GM23338 (cell line): ENCODE measurements around the gene DSCAML1. TPM values are rescaled to one million over a fixed set of nuclear protein-coding genes. Genes with fewer than 3 reads are reported as not detected.

Experiments
- ATAC-seq: fragments of 200-7000 bp; cut with Tn5 transposase; 3 replicates; pipeline ENCODE4 v1.9.1; 2020
- DNase-seq: peaks from one replicate; pipeline ENCODE4 v3.0.0-alpha.2; 2015; ENCODE audit warnings: low spot score
- H2AFZ ChIP-seq: fragments of 200-600 bp; sonication (generic); 2 replicates; pipeline ENCODE4 v1.8.0; 2016; ENCODE audit warnings: antibody characterized with exemption, mild to moderate bottlenecking, moderate library complexity
- H3F3A ChIP-seq: fragments of 200-600 bp; sonication (generic); replicated peaks from 2 replicates; pipeline ENCODE4 v1.8.0; 2017; ENCODE audit warnings: antibody characterized with exemption, mixed run types, low read depth
- H3K27ac ChIP-seq: fragments of 200-600 bp; sonication (generic); 2 replicates; pipeline ENCODE4 v1.6.1; 2016; ENCODE audit warnings: low read depth
- H3K27me3 ChIP-seq: fragments of 200-600 bp; sonication (generic); 2 replicates; pipeline ENCODE4 v1.8.0; 2016; ENCODE audit warnings: mild to moderate bottlenecking, mixed run types, moderate library complexity; ENCODE audit not compliant: insufficient read depth
- H3K36me3 ChIP-seq: fragments of 200-600 bp; sonication (generic); 2 replicates; pipeline ENCODE4 v1.8.0; 2016; ENCODE audit warnings: mild to moderate bottlenecking; ENCODE audit not compliant: insufficient read depth
- H3K4me1 ChIP-seq: fragments of 200-600 bp; sonication (generic); 2 replicates; pipeline ENCODE4 v1.8.0; 2016; ENCODE audit warnings: mild to moderate bottlenecking, moderate library complexity; ENCODE audit not compliant: insufficient read depth
- H3K4me2 ChIP-seq: fragments of 200-600 bp; sonication (generic); 2 replicates; pipeline ENCODE4 v1.7.1; 2017; ENCODE audit warnings: mixed run types
- H3K4me3 ChIP-seq: fragments of 200-600 bp; sonication (generic); 2 replicates; pipeline ENCODE4 v1.6.1; 2016; ENCODE audit warnings: mixed run types
- H3K79me2 ChIP-seq: fragments of 200-600 bp; sonication (generic); replicated peaks from 2 replicates; pipeline ENCODE4 v1.8.0; 2017; ENCODE audit warnings: mild to moderate bottlenecking; ENCODE audit not compliant: insufficient read depth
- H3K9me2 ChIP-seq: fragments of 200-600 bp; sonication (generic); 2 replicates; pipeline ENCODE4 v1.8.0; 2017; ENCODE audit not compliant: insufficient read depth
- H4K20me1 ChIP-seq: fragments of 200-600 bp; sonication (generic); replicated peaks from 2 replicates; pipeline ENCODE4 v1.8.0; 2017; ENCODE audit warnings: mild to moderate bottlenecking; ENCODE audit not compliant: insufficient read depth
- H3K27ac Mint-ChIP-seq: 2 replicates; pipeline ENCODE4 v1.8.0; 2020; ENCODE audit warnings: inconsistent platforms, mild to moderate bottlenecking, moderate library complexity, mixed read lengths
- H3K27me3 Mint-ChIP-seq: 3 replicates; pipeline ENCODE4 v1.8.0; 2022; ENCODE audit warnings: low read depth, mild to moderate bottlenecking, moderate library complexity, mixed read lengths, inconsistent platforms; ENCODE audit not compliant: insufficient read depth, poor library complexity
- H3K36me3 Mint-ChIP-seq: 3 replicates; pipeline ENCODE4 v1.8.0; 2021; ENCODE audit warnings: low read depth, mild to moderate bottlenecking, inconsistent platforms, moderate library complexity, mixed read lengths
- H3K4me1 Mint-ChIP-seq: 3 replicates; pipeline ENCODE4 v1.8.0; 2020; ENCODE audit warnings: mild to moderate bottlenecking, inconsistent platforms, mixed read lengths
- H3K4me3 Mint-ChIP-seq: 3 replicates; pipeline ENCODE4 v1.8.0; 2021; ENCODE audit warnings: moderate library complexity, mild to moderate bottlenecking, inconsistent platforms, mixed read lengths
- H3K9me3 Mint-ChIP-seq: 3 replicates; pipeline ENCODE4 v1.8.0; 2020; ENCODE audit warnings: moderate library complexity, mild to moderate bottlenecking, inconsistent platforms, mixed read lengths
- CREB1 ChIP-seq: fragments of 250-450 bp; sonication (Bioruptor Pico); IDR thresholded peaks from 2 replicates; pipeline ENCODE4 v1.5.0; 2020; ENCODE audit warnings: low read depth, mild to moderate bottlenecking, moderate library complexity
- ETS1 ChIP-seq: IDR thresholded peaks from 2 replicates; pipeline ENCODE4 v1.6.1; 2016; ENCODE audit warnings: antibody characterized with exemption
- NANOG ChIP-seq: IDR thresholded peaks from 2 replicates; pipeline ENCODE4 v1.6.1; 2016; ENCODE audit warnings: antibody characterized with exemption, borderline replicate concordance
- POLR2AphosphoS5 ChIP-seq: IDR thresholded peaks from 2 replicates; pipeline ENCODE4 v1.6.1; 2016; ENCODE audit warnings: antibody characterized with exemption, low read depth
- STAT1 ChIP-seq: IDR thresholded peaks from one replicate; pipeline ENCODE4 v1.6.1; 2016; ENCODE audit warnings: antibody characterized with exemption; ENCODE audit not compliant: unreplicated experiment
- ZNF114 ChIP-seq: fragments of 250-450 bp; sonication (Bioruptor Pico); IDR thresholded peaks from 2 replicates; pipeline ENCODE4 v1.5.0; 2020; ENCODE audit warnings: mild to moderate bottlenecking, moderate library complexity
- ZNF331 ChIP-seq: fragments of 250-450 bp; sonication (Bioruptor Pico); IDR thresholded peaks from 2 replicates; pipeline ENCODE4 v1.5.0; 2020; ENCODE audit warnings: low read depth, mild to moderate bottlenecking, moderate library complexity
- polyA plus RNA-seq: library from polyadenylated mRNA; unstranded; fragments of >200 nt; fragmentation: Nextera tagmentation; extraction: Ambion mirVana; gene quantifications from 2 replicates; pipeline ENCODE4 v1.2.1, GENCODE V29; 2016
- total RNA-seq: library from RNA; depleted of rRNA; stranded (reverse); fragments of >200 nt; shearing (Covaris generic); gene quantifications from 2 replicates; pipeline ENCODE4 v1.2.3, GENCODE V29; 2014
- TF ChIP-seq, protein P1 (sequence below), 2 experiments: fragments of 200-600 bp in 1 of 2; sonication (generic) in 1 of 2; conservative IDR thresholded peaks; 2 replicates each; pipeline versions ENCODE4 v1.5.1 to v1.6.1; 2016 to 2017; ENCODE audit warnings: antibody characterized with exemption in 2 of 2, low read depth in 2 of 2, mild to moderate bottlenecking in 2 of 2, moderate library complexity in 1 of 2

Gene DSCAML1
- total and polyA plus RNA-seq, 2 experiments from 2014 or later: 0.17 TPM; not detected in 1

DNA sequence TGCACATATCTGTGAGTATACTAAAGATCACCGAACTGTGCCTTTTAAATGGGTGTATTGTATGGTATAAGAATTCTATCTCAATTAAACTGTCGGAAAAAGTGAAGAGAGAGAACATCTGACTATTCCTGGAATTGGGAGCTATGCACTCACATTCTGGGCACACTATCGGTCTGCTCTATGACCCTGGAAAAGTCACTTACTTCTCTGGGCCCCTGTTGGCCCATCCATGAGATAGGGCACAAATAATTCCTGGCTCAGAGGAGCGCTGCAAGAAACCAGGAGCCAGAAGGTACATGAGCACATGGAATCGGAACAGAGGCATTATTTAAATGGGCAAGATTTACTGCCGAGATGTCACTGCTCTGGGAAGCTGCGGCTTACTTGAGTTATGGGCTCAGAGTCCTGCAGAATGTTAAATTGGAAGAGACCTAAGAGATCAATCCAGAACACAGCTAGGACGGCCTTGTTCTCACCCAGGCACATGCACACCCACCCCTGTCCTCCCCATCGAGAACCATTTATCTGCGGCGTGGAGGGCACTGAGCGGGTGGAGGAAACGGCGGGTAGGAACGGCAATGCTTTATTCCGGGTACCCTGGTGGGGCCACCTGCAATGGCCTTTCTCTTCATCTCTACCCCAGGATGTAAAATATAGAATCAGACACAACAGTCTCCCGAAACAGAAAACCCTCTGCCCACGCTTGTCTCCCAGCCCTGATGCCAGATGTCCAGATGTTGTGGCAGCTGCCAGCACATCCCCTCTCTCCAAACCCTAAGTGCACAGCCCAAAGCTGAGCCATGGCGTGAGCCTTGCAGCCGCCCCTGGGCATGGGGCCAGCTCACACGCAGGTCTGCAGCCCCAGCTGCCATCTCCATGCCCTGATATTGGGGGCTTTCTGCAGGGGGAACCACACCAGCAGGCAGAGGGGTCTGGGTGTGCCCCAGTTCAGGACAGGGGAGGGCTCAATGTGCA, 142.4 kb downstream of the DSCAML1 start:
- H3K36me3 ChIP-seq: no peaks in the 10 kb centered on the region
- peaks cover 7% of the 10 kb centered on the region for H3K27me3 Mint-ChIP-seq
- DNase-seq (no peak), ATAC-seq (no peak)
- H3K79me2 ChIP-seq: no peaks in the 10 kb centered on the region
- no peaks in the 10 kb centered on the region for H3K4me1 ChIP-seq
- no peaks in the 10 kb centered on the region for H3K4me1 Mint-ChIP-seq
- no peaks in the 10 kb centered on the region for H3K36me3 Mint-ChIP-seq
- no peaks in the 10 kb centered on the region for H3K27me3 ChIP-seq
- no peaks in the 10 kb centered on the region for H3F3A ChIP-seq
- no peak for TF ChIP-seq ZNF331 (CRISPR knock-in tag)
- no peak for TF ChIP-seq STAT1
- TF ChIP-seq POLR2AphosphoS5: no peak
- no peak for TF ChIP-seq NANOG
- TF ChIP-seq, protein P1, sequence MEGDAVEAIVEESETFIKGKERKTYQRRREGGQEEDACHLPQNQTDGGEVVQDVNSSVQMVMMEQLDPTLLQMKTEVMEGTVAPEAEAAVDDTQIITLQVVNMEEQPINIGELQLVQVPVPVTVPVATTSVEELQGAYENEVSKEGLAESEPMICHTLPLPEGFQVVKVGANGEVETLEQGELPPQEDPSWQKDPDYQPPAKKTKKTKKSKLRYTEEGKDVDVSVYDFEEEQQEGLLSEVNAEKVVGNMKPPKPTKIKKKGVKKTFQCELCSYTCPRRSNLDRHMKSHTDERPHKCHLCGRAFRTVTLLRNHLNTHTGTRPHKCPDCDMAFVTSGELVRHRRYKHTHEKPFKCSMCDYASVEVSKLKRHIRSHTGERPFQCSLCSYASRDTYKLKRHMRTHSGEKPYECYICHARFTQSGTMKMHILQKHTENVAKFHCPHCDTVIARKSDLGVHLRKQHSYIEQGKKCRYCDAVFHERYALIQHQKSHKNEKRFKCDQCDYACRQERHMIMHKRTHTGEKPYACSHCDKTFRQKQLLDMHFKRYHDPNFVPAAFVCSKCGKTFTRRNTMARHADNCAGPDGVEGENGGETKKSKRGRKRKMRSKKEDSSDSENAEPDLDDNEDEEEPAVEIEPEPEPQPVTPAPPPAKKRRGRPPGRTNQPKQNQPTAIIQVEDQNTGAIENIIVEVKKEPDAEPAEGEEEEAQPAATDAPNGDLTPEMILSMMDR (conservative IDR thresholded peaks at IDR 0.05; ENCODE audit: low read depth in 2 of 2): no peak
- no peaks in the 10 kb centered on the region for H3K9me2 ChIP-seq
- no peak overlapping the region for H3K27ac Mint-ChIP-seq
- H3K27ac ChIP-seq: no peak overlapping the region
- no peaks in the 10 kb centered on the region; the same call in 1 of the 3 replicates for H3K9me3 Mint-ChIP-seq
- no peaks in the 10 kb centered on the region for H4K20me1 ChIP-seq
- no peak overlapping the region for H3K4me3 ChIP-seq
- H3K4me2 ChIP-seq: no peak overlapping the region
- H3K4me3 Mint-ChIP-seq: no peak overlapping the region
- H2AFZ ChIP-seq: no peak overlapping the region

DNA sequence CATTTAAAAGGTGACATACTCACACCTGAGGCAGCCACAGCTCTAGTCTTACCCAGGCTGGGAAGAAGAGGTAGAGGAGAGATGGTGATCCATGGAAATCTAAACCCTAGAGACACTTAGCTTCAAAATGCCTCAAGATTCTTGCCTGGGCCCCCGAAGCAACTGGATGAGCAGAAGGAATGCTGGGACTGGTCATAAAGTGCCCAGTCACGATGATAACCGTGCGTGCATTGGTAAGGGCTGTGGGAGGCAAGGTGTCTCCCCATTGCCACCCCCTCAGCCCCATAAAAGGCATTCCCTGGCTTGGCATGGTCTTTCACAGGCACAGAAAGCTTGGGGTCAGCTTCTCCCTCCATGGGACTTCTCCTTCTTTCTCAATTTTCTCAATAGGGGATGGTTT, 144.5 kb downstream of the DSCAML1 start:
- H3K27me3 ChIP-seq: no peaks in the 10 kb centered on the region
- no peak overlapping the region for H3K27ac ChIP-seq
- H3K4me3 Mint-ChIP-seq: no peak overlapping the region
- ATAC-seq: no peak
- no peak overlapping the region for H3K4me2 ChIP-seq
- no peaks in the 10 kb centered on the region for H3K9me2 ChIP-seq
- H2AFZ ChIP-seq: no peak overlapping the region
- H3K27me3 Mint-ChIP-seq: peaks cover 7% of the 10 kb centered on the region
- no peak for DNase-seq
- no peaks in the 10 kb centered on the region for H3K36me3 Mint-ChIP-seq
- no peaks in the 10 kb centered on the region for H3K4me1 Mint-ChIP-seq
- H4K20me1 ChIP-seq: no peaks in the 10 kb centered on the region
- H3K27ac Mint-ChIP-seq: no peak overlapping the region
- H3K79me2 ChIP-seq: no peaks in the 10 kb centered on the region
- H3K36me3 ChIP-seq: no peaks in the 10 kb centered on the region
- TF ChIP-seq ZNF114 (CRISPR knock-in tag): no peak
- no peak for TF ChIP-seq CREB1 (CRISPR knock-in tag)
- TF ChIP-seq NANOG: no peak
- no peak for TF ChIP-seq POLR2AphosphoS5
- no peak for TF ChIP-seq STAT1
- TF ChIP-seq ETS1: no peak
- no peaks in the 10 kb centered on the region; the same call in 1 of the 3 replicates for H3K9me3 Mint-ChIP-seq
- no peak overlapping the region for H3K4me3 ChIP-seq
- H3K4me1 ChIP-seq: no peaks in the 10 kb centered on the region
- H3F3A ChIP-seq: no peaks in the 10 kb centered on the region
